Mucosa of rectum (tissue), 2 donors: Measurements from ENCODE around the gene USP26.
"Not testable (repeated sequence)": the region's sequence is repeated elsewhere in the genome, so short reads cannot be mapped to it uniquely, and the experiment has no call there.

Source experiments
- H3K27ac ChIP-seq, 2 donors: one replicate each; pipeline ENCODE4 v1.7.0; 2013; ENCODE audit warnings: inconsistent platforms in 2 of 2, low read depth in 2 of 2, low read length in 2 of 2
- H3K27me3 ChIP-seq, 2 donors: one replicate each; pipeline ENCODE4 v1.7.0; 2013; ENCODE audit warnings: low read length in 2 of 2; ENCODE audit not compliant: control insufficient read depth in 2 of 2, insufficient read depth in 2 of 2
- H3K36me3 ChIP-seq, 2 donors: one replicate each; pipeline ENCODE4 v1.7.0; 2013; ENCODE audit warnings: low read length in 2 of 2; ENCODE audit not compliant: control insufficient read depth in 2 of 2, insufficient read depth in 2 of 2
- H3K4me1 ChIP-seq, 2 donors: one replicate each; pipeline ENCODE4 v1.7.0; 2013; ENCODE audit warnings: low read length in 2 of 2, mild to moderate bottlenecking in 1 of 2; ENCODE audit not compliant: control insufficient read depth in 2 of 2, insufficient read depth in 2 of 2
- H3K4me3 ChIP-seq, 2 donors: one replicate each; pipeline ENCODE4 v1.7.0; 2013; ENCODE audit warnings: low read length in 2 of 2
- H3K9ac ChIP-seq, 2 donors: one replicate each; pipeline ENCODE4 v1.7.0; 2013; ENCODE audit warnings: low read length in 2 of 2, low read depth in 1 of 2, mild to moderate bottlenecking in 1 of 2
- H3K9me3 ChIP-seq, 2 donors: one replicate each; pipeline ENCODE4 v1.7.0; 2013; ENCODE audit warnings: low read length in 2 of 2; ENCODE audit not compliant: control insufficient read depth in 2 of 2
- donor health status: healthy.
- donor health status: Normal muscosa, but diverticular disease.

The USP26 gene

DNA sequence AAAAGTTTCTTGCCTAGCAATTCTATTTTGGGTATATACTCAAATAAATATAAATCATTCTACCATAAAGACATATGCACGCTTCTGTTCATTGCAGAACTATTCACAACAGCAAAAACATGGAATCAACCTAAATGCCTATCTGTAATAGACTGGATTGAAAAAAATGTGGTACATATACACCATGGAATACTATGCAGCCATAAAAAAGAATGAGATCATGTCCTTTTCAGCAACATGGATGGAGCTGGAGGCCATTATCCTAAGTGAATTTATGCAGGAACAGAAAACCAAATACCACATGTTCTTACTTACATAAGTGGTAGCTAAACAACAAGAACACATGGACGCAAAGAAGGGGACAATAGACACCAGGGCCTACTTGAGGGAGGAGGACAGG lies 116.9 kb downstream of the USP26 start:
- not testable (repeated sequence) for H3K36me3 ChIP-seq, H3K9me3 ChIP-seq, H3K4me3 ChIP-seq, H3K27ac ChIP-seq, H3K4me1 ChIP-seq, H3K27me3 ChIP-seq, H3K9ac ChIP-seq
